ENCODE results near the gene FLNC.

FLNC gene

GRCh38 chr7:128878226-128879105 lies 48.3 kb downstream of the FLNC start:
- DNase-seq (ENCODE audit: low read depth in 2 of 2, low spot score in 1 of 2): no peak

DNA sequence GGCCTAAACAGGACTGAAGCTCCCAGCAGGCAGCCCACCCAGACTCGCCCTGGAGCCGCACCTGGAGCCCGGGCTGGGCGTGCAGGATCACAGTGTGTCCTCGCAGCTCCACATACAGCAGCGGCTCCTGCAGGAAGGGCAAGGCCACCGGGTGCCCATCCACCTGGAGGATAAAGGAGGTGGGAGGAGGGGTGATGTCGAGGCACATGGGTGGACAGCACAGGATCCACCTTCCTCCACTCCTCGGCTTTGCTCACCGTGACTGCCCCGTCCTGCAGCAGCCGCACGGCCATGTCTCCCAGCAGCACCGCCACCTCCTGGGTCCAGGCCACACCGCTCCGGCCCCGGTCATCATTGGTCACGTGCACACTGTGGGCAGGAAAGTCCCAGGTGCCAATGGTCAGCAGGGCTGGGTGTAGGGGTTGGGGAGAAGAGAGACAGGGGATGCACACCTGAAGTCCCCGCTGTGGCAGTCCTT lies 49.3 kb downstream of the FLNC start:
- DNase-seq (ENCODE audit: low read depth in 2 of 2, low spot score in 1 of 2): no peak

DNA sequence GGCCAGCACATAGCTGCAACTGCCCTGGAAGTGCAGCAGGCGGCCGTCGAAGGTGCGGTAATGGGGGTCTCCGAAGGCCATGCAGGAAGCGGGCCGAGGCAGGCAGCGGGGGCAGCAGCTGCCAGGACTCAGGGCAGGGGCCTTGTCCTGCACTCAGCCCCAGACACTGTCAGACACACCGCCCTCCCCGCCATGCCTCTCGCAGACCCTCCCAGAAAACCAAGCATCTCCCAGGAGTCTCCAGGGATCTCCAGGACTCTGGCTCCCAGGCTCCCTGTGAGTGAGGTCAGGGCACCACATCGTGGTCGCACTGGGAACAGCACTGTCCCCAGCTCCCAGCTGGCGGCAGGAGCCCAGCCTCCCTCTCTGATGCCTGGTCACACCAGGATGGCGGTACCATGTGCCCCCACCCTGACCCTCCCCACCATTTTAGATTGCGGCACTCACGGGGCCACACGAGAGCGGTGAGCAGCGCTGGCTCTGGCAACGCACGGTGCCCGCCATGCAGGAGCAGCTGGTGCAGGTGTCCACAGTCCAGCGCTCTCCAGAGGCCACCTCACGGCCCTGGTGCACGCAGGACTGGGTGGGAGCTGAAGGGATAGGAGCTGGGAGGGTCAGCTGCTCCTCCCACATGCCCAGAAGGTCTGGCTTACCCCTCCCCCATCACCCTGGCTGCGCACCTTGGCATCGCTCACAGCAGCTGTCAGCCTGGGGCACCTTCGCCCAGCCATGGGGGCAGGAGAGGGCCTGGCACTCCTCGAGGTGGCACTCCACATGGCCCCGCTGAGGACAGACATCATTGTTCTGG lies 49.9 kb downstream of the FLNC start:
- DNase-seq (ENCODE audit: low read depth in 2 of 2, low spot score in 1 of 2): no peak

DNA sequence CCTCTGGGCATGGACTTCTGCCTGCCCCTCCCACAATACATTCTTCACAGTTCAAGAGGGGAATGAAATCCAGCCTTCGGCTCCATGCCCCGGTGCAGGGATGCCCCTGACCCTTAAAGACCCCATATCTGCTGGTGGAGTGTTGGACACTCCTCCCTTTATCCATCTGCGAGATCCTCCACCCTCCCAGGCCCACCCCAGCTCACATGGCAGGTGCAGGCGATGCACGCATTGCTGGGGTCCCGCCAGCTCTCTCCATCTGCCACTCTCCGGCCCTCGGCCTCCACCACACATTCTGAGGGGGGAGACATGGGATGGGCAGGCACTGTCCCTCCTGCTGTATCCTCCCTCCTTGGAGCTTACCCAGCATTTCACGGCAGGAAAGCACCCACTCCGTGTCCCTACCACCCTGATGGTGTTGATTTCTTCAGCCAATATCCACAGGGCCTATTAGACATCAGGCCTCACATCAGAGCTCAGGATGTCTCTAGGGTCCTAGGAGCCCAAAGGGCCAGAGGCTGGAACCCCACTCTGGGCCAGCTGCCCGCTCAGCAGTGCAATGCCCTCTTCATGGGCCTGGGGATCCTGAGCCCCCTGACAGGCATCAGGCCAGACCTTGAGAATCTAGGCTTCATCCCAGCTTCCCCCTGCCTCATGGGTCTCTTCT lies 50.7 kb downstream of the FLNC start:
- DNase-seq (ENCODE audit: low read depth in 2 of 2, low spot score in 1 of 2): no peak

- DNase-seq (ENCODE audit: low read depth in 2 of 2, low spot score in 1 of 2): no peak
These were observed 51.4 kb downstream of the FLNC start for GRCh38 chr7:128881458-128882125.

- no peak for DNase-seq (ENCODE audit: low read depth in 2 of 2, low spot score in 1 of 2)
These were observed 51.9 kb downstream of the FLNC start for GRCh38 chr7:128882134-128882533.

- peak; percentile 56 to 85 for DNase-seq (ENCODE audit: low read depth in 2 of 2, low spot score in 1 of 2)
These were observed 53.6 kb downstream of the FLNC start for GRCh38 chr7:128883622-128884448.

DNA sequence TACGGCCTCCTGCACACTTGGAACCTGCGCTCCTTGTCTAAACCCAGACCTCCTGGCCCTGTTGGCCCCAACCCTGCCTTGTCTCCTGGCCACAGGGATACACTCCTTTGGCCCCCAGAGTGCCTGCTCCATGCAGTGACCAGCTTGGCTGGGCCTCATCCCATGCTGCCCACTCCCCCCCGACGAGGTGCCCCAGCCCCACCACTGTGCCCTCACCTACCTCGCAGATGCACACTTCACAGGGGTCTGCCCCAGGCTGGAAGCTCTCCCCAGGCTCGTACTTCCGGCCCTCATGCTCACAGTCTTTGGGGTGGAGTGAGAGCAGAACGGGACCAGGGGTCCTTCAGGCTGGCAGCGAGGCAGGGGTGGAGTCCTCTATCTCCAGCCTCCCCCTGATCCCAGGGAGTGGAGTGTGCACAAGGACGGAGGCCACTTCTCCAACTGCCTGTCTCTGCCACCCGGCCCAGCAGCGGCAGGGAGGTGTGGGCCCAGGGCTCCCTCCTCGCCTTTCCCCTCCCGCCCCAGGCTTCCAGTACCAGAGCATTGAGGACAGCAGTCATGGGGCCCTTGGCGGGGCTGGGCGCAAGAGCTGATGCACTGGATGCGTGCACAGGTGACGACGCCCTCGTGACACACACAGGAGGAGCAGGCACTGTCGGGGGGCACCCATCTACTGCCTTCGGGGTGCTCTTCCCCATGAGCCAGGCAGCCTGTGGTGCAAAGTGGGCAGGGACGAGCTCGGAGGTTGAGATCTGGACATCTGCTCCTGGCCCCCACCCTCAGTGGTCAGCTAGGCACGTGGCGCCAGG lies 54.6 kb downstream of the FLNC start:
- no peak for DNase-seq (ENCODE audit: low read depth in 2 of 2, low spot score in 1 of 2)

DNA sequence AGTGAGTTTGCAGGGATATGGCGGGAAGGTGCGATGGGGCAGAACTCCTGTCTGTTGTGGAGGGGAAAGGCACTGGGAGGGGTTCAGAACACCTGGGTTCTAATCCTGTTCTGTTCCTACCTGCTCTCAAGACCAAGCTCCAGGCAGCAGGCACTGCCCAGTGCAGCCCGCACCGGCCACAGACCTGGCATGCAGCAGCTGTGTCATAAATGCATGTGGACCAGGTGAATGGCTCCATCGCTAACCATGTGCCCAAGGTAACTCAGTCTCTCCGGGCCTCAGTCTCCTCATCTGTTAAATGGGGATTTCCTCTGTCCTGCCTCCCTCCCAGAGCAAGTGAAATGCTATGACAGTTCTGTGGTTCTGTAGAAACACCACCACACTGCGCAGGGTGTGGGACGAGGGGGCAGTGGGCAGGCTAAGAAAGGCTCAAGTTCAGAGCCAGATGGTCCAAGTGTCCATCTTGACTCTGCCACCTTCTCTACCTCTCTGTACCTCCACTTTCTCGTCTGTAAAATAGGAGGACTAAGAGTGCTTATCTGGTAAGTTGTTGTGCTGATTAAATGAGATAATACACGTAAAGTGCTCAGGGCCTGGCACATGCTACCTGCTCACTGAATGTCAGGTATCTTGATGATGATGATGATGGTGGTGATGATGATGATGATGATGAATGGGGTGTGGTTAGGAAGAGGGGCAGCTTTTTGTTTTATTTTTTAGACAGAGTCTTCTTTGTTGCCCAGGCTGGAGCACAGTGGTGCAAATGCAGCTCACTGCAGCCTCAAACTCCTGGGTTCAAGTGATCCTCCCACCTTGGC lies 55.4 kb downstream of the FLNC start:
- DNase-seq (ENCODE audit: low read depth in 2 of 2, low spot score in 1 of 2): no peak

- DNase-seq (ENCODE audit: low read depth in 2 of 2, low spot score in 1 of 2): no peak
These were observed 56.4 kb downstream of the FLNC start for GRCh38 chr7:128886391-128887168.

GRCh38 chr7:128887169-128888038 lies 57.2 kb downstream of the FLNC start:
- DNase-seq (ENCODE audit: low read depth in 2 of 2, low spot score in 1 of 2): no peak

GRCh38 chr7:128888039-128888755 lies 58.0 kb downstream of the FLNC start:
- no peak for DNase-seq (ENCODE audit: low read depth in 2 of 2, low spot score in 1 of 2)

- no peak for DNase-seq (ENCODE audit: low read depth in 2 of 2, low spot score in 1 of 2)
These were observed 58.5 kb downstream of the FLNC start for GRCh38 chr7:128888756-128889095.

GRCh38 chr7:128889121-128889520 lies 58.9 kb downstream of the FLNC start:
- no peak for DNase-seq (ENCODE audit: low read depth in 2 of 2, low spot score in 1 of 2)

DNA sequence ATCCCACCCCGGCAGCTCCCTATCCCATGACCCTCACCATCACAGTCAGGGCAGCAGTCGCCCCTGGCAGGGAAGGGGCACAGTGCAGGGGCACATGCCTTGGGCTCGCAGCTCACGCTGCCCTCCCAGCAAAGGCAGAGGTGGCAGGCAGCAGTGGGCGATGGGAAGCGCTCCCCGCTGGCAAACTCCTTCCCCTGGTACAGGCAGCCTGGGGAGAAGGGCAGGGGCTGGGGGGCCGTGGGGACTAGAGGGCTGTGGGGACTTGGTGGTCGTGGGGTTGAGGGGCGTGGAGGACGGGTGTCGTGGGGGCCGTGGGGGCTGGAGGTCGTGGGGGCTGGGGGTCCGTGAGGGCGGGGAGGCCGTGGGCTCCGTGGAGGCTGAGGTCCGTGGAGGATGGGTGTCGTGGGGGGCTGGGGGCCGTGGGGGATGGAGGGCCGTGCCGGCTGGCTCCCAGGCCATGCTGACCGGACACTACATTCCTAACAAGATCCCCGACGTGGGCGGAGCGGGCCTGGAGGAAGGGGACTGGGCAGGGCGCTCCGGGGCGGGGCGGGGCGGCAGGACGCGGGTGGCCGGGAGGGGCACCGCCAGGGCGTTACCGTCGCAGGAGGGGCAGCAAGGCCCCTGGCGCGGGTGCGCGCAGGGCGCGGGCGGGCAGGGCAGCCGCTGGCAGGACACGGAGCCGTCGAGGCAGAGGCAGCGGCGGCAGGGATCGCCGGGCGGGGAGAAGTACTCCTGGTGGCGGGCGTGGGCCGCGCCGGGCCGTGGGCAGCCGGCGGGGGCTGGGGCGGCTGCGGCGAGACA lies 60.3 kb downstream of the FLNC start:
- DNase-seq (ENCODE audit: low read depth in 2 of 2, low spot score in 1 of 2): no peak

Data from stimulated activated CD8-positive, alpha-beta memory T cell treated with anti-CD3 and anti-CD28 coated beads, Interleukin-4, amount 100 ng/mL, for 4 hours (primary cell).